GM04503 (cell line): Measurements from ENCODE around the gene ICA1.

Experiments used
- DNase-seq: peaks from one replicate; pipeline ENCODE4 v3.0.0-alpha.2; 2012; ENCODE audit warnings: low read depth

Gene ICA1

GRCh38 chr7:8159595-8159994 is 102.4 kb downstream of the ICA1 start:
- no peak for DNase-seq

- DNase-seq, result no peak
Measured at GRCh38 chr7:8157296-8157695, 104.7 kb downstream of the ICA1 start.

- DNase-seq, result no peak
Measured at GRCh38 chr7:8155836-8156235, 106.1 kb downstream of the ICA1 start.

GRCh38 chr7:8154272-8154671 is 107.7 kb downstream of the ICA1 start:
- no peak for DNase-seq

GRCh38 chr7:8152489-8153192 is 109.3 kb downstream of the ICA1 start:
- DNase-seq, result no peak

GRCh38 chr7:8151161-8151725 is 110.7 kb downstream of the ICA1 start:
- DNase-seq, result no peak

- DNase-seq, result no peak
Measured at GRCh38 chr7:8149222-8149621, 112.7 kb downstream of the ICA1 start.

GRCh38 chr7:8147760-8148463 is 114.1 kb downstream of the ICA1 start:
- DNase-seq, result no peak

GRCh38 chr7:8146788-8147413 is 115.1 kb downstream of the ICA1 start:
- no peak for DNase-seq

- no peak for DNase-seq
Measured at GRCh38 chr7:8146106-8146787, 115.7 kb downstream of the ICA1 start.

GRCh38 chr7:8144856-8145255 is 117.1 kb downstream of the ICA1 start:
- no peak for DNase-seq

- DNase-seq, result no peak
Measured at GRCh38 chr7:8143151-8143874, 118.7 kb downstream of the ICA1 start.

- DNase-seq, result no peak
Measured at GRCh38 chr7:8142477-8142876, 119.5 kb downstream of the ICA1 start.

GRCh38 chr7:8141070-8141469 is 120.9 kb downstream of the ICA1 start:
- DNase-seq, result no peak

GRCh38 chr7:8136051-8136730 is 125.8 kb downstream of the ICA1 start:
- no peak for DNase-seq

GRCh38 chr7:8135417-8135816 is 126.5 kb downstream of the ICA1 start:
- no peak for DNase-seq

- no peak for DNase-seq
Measured at GRCh38 chr7:8134089-8134733, 127.8 kb downstream of the ICA1 start.

- DNase-seq, result no peak
Measured at GRCh38 chr7:8133188-8133848, 128.6 kb downstream of the ICA1 start.

- DNase-seq, result no peak
Measured at GRCh38 chr7:8131694-8132605, 130.0 kb downstream of the ICA1 start.
